Natural killer cell treated with Interleukin-12 subunit alpha and Interleukin-12 subunit beta and Interleukin-15 and Interleukin-18, amount 100 ng/mL, for 72 hours (primary cell): ENCODE data around the gene VTI1B. TPM values are rescaled to one million over a fixed set of nuclear protein-coding genes. Genes with fewer than 3 reads are reported as not detected.

Experiments
- ATAC-seq, 2 donors: fragments of 150-1000 bp; cut with Tn5 transposase in 1 of 2; sonication (Bioruptor Pico), chemical (Tn5 transposase) in 1 of 2; 2 replicates each; pipeline ENCODE4 v1.10.0; 2021
- DNase-seq: peaks from one replicate; pipeline ENCODE4 v3.0.0; 2022; ENCODE audit warnings: low spot score
- H3K27ac Mint-ChIP-seq, 2 donors: 1 replicate in 1 of 2; 2 replicates in 1 of 2; pipeline ENCODE4 v1.8.0; 2022; ENCODE audit warnings: mixed read lengths in 2 of 2, mild to moderate bottlenecking in 1 of 2, moderate library complexity in 1 of 2
- H3K27me3 Mint-ChIP-seq, 2 donors: 1 replicate in 1 of 2; 2 replicates in 1 of 2; pipeline ENCODE4 v1.8.0; 2022; ENCODE audit warnings: mixed read lengths in 2 of 2
- H3K36me3 Mint-ChIP-seq: one replicate; pipeline ENCODE4 v1.8.0; 2022; ENCODE audit warnings: mixed read lengths
- H3K4me1 Mint-ChIP-seq, 2 donors: 1 replicate in 1 of 2; 2 replicates in 1 of 2; pipeline ENCODE4 v1.8.0; 2022; ENCODE audit warnings: low read depth in 2 of 2, mixed read lengths in 2 of 2, mild to moderate bottlenecking in 1 of 2
- H3K4me3 Mint-ChIP-seq: one replicate; pipeline ENCODE4 v1.8.0; 2022; ENCODE audit warnings: mixed read lengths
- H3K9me3 Mint-ChIP-seq: 2 replicates; pipeline ENCODE4 v1.8.0; 2022; ENCODE audit warnings: mixed read lengths
- total RNA-seq, 2 donors: library from RNA; stranded (reverse); gene quantifications; one replicate each; pipeline ENCODE4 v1.2.3, GENCODE V29; 2022

The VTI1B gene
- total RNA-seq, 2 donors from 2014 or later = 73.5 to 76.6 TPM

DNA sequence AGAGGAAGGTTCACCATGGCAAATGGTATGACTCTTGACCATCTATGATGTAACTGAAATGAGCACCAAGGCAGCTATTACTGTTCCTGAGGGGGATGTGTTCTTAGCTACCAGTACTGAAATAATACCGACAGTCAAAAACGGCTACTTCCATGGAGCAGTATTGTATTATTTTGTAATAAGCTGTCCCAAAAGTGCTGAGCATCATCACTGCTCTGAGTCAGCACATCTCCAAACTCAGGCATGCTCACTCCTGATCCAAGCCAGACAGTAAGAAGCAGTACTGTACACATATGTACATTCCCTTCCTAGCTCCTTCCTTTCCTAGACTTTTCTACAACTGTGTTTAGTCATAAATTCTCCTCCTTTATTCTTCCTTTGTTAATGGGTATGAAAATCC lies 8.6 kb downstream of the VTI1B start:
- ATAC-seq = no peak
- H3K36me3 Mint-ChIP-seq = no peaks in the 10 kb centered on the region
- no peak for DNase-seq
- no peak overlapping the region for H3K4me3 Mint-ChIP-seq
- peak overlapping the region; percentile 56 to 90 for H3K27ac Mint-ChIP-seq
- peaks cover 47 to 50% of the 10 kb centered on the region in 2 donors for H3K4me1 Mint-ChIP-seq
- no peaks in the 10 kb centered on the region for H3K27me3 Mint-ChIP-seq
- H3K9me3 Mint-ChIP-seq = no peaks in the 10 kb centered on the region

DNA sequence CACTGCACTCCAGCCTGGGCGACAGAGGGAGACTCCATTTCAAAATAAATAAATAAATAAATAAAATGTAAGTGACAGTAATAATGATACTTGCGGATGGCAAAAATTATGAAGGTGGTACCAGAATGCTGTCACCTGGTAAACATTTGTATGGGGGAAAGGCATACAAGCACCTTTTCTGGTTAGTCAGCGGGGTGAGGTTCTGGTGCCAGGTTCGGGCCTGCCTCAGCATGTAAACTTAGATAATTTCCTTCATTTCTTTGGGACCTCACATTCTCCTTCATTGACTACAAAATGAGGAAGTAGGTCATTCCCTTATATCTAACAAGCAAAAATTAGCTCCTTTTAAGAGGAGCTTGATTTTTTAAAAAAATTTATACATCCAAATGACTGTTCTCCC lies 10.8 kb downstream of the VTI1B start:
- peak overlapping the region; percentile 8 to 84 for H3K27ac Mint-ChIP-seq
- ATAC-seq = no peak

DNA sequence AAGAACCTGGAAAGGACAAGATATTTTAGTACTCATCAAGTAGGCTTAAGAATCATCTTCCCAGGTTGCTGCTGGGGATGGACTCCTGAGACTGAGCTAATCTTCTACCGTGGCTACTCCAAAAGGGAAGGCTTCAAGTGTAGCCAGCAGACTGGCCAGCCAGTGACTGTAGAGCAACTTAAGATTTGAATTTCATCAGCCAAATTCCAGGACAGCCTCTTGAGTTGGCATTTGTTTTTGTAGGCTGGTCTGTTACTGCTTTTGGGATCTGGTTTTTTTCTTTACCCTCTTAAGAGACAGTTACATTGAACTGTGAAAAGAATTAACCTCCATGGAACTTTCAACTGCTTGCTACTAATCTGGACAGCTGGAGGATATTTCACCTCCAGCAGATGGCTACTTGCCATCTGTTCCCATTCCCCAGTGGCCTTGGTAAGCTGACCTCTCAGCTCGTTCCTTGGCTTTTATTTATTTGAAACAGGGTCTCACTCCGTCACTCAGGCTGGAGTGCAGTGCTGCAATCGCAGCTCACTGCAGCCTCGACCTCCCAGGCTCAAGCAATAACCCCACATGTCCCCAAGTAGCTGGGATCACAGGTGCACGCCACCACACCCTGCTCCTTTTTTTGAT lies 20.7 kb downstream of the VTI1B start:
- no peak overlapping the region for H3K27ac Mint-ChIP-seq
- peaks cover 28% of the 10 kb centered on the region for H3K36me3 Mint-ChIP-seq
- DNase-seq (no peak), ATAC-seq (no peak)
- H3K4me3 Mint-ChIP-seq = no peak overlapping the region
- H3K9me3 Mint-ChIP-seq = no peaks in the 10 kb centered on the region
- H3K4me1 Mint-ChIP-seq = no peaks in the 10 kb centered on the region
- H3K27me3 Mint-ChIP-seq = no peaks in the 10 kb centered on the region

More for the DNA sequence above, 10.8 kb downstream of the VTI1B start:
- no peaks in the 10 kb centered on the region for H3K9me3 Mint-ChIP-seq
- H3K27me3 Mint-ChIP-seq = no peaks in the 10 kb centered on the region
- peaks cover 5% of the 10 kb centered on the region for H3K36me3 Mint-ChIP-seq
- H3K4me1 Mint-ChIP-seq = peaks cover 34 to 37% of the 10 kb centered on the region in 2 donors
- DNase-seq = no peak
- H3K4me3 Mint-ChIP-seq = no peak overlapping the region

DNA sequence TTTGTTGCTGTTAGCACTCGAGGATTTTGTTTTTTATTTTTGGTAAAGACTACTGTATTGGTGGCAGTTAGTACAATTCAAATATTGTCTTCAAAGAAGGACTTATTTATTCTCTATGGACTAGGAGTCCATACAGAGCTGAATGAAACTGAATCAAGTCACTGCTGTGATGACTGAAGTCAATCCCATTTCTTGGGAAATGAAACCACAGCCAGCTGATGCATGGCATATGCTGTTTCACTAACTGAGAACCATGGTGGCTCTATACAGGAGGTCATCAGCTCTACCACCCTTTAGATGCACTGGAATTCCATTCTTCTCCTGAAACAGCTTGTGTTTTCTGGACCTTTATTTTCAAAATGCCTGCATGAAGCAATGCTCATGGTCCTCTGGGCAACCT lies 22.2 kb downstream of the VTI1B start:
- H3K36me3 Mint-ChIP-seq = peaks cover 24% of the 10 kb centered on the region

DNA sequence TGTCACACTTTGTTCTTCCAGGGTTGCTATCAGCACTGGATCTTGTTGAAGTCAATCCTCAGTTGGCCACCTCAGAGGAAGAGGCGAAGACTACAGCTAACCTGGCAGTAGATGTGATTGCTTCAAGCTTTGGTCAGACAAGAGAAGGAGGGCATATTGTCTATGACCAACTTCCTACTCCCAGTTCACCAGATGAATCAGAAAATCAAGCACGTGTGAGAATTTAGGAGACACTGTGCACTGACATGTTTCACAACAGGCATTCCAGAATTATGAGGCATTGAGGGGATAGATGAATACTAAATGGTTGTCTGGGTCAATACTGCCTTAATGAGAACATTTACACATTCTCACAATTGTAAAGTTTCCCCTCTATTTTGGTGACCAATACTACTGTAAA lies 23.7 kb downstream of the VTI1B start:
- H3K36me3 Mint-ChIP-seq = peaks cover 18% of the 10 kb centered on the region
- no peak for DNase-seq
- H3K9me3 Mint-ChIP-seq = no peaks in the 10 kb centered on the region
- no peak overlapping the region for H3K27ac Mint-ChIP-seq
- no peaks in the 10 kb centered on the region for H3K27me3 Mint-ChIP-seq
- no peak for ATAC-seq
- no peaks in the 10 kb centered on the region for H3K4me1 Mint-ChIP-seq
- no peak overlapping the region for H3K4me3 Mint-ChIP-seq

More for the DNA sequence above, 22.2 kb downstream of the VTI1B start:
- H3K9me3 Mint-ChIP-seq = no peaks in the 10 kb centered on the region
- DNase-seq (no peak), ATAC-seq (no peak)
- H3K27me3 Mint-ChIP-seq = no peaks in the 10 kb centered on the region
- H3K4me3 Mint-ChIP-seq = no peak overlapping the region
- no peak overlapping the region for H3K27ac Mint-ChIP-seq
- no peaks in the 10 kb centered on the region for H3K4me1 Mint-ChIP-seq

DNA sequence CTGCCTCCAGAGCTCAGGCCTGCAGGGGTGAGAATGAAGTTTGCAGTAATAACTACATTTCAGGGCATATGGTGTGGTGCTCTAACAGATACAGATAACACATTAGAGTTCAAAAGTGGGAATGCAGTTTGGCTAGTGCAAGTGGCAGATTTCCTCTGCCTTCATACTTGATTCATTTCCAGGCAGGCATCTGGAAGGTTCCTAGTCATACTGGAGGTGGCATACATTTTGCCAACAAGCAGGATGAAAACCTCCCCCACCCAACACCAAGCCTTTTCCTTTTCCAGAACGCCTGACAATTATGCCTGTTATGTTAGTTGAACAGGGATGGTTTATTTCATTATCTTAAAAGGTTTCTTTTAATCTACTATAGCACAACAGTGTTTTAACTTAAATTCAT lies 24.3 kb downstream of the VTI1B start:
- H3K4me3 Mint-ChIP-seq = no peak overlapping the region
- H3K27me3 Mint-ChIP-seq = no peaks in the 10 kb centered on the region
- no peaks in the 10 kb centered on the region for H3K4me1 Mint-ChIP-seq
- H3K9me3 Mint-ChIP-seq = no peaks in the 10 kb centered on the region
- DNase-seq = no peak
- ATAC-seq = no peak
- no peak overlapping the region for H3K27ac Mint-ChIP-seq
- H3K36me3 Mint-ChIP-seq = peaks cover 18% of the 10 kb centered on the region

DNA sequence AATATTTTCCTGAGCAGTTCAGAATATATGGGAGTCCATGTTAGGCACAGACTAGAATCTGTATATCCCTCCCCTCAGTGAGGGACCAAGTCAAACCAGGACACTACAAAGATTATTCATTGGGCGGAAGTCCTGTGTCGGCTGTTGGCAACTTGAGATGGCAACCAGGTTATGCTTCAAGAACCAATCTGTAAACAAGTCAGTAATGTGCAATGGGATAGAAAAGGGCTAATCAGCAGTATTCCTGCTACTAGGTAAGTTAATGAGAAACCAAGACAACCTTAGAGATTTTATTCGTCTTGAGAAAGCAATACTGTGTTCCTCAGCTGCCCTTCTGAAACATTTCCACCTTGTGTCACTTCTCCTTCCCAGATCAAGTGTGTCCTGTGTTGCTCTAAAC lies 28.3 kb downstream of the VTI1B start:
- Mint-ChIP-seq H3K36me3 (peaks cover 13% of the 10 kb centered on the region), H3K27ac (no peak overlapping the region), H3K4me3 (no peak overlapping the region), H3K27me3 (no peaks in the 10 kb centered on the region), H3K4me1 (peaks cover 3 to 7% of the 10 kb centered on the region in 2 donors), H3K9me3 (no peaks in the 10 kb centered on the region)
- ATAC-seq (no peak), DNase-seq (no peak)

DNA sequence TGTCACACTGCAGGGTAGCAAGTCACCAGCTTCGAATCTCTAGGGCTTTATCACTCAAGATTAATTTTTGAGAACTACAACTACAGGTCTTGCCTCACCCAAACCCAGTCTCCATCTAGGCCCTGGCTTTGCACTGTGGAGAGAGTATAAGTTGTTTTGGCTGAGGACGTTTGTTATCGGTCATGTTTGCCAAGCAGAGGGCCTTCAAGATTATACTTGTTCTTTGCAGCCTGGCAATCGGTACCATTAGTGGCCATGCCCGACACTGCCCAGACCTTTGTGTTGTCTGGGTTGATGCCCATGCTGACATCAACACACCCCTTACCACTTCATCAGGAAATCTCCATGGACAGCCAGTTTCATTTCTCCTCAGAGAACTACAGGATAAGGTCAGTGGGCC lies 29.0 kb downstream of the VTI1B start:
- ATAC-seq (no peak), DNase-seq (no peak)
- no peak overlapping the region for H3K27ac Mint-ChIP-seq
- H3K4me1 Mint-ChIP-seq = peaks cover 3 to 7% of the 10 kb centered on the region in 2 donors
- H3K4me3 Mint-ChIP-seq = no peak overlapping the region
- no peaks in the 10 kb centered on the region for H3K27me3 Mint-ChIP-seq
- H3K36me3 Mint-ChIP-seq = peaks cover 10% of the 10 kb centered on the region
- no peaks in the 10 kb centered on the region for H3K9me3 Mint-ChIP-seq

DNA sequence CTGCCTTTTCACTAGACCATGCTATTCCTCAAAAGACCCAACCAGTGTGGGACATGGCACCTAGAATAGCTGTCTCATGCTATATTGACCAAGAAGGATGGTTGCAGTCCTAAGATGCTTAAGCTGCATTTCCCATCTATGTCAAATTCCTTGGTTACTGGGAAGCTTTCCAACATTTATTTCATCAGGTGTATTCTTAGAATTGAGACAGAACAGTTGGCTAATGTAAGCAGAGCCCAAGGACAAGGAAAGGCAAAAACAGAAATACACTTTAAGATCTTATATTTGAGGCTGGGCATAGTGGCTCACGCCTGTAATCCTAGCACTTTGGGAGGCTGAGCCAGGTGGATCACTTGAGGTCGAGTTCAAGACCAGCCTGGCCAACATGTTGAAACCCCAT lies 30.0 kb downstream of the VTI1B start:
- ATAC-seq (no peak), DNase-seq (no peak)
- Mint-ChIP-seq H3K9me3 (no peaks in the 10 kb centered on the region), H3K27me3 (no peaks in the 10 kb centered on the region), H3K27ac (peak overlapping the region; percentile 14 to 42), H3K36me3 (peaks cover 3% of the 10 kb centered on the region), H3K4me3 (no peak overlapping the region), H3K4me1 (peaks cover 3 to 7% of the 10 kb centered on the region in 2 donors)

DNA sequence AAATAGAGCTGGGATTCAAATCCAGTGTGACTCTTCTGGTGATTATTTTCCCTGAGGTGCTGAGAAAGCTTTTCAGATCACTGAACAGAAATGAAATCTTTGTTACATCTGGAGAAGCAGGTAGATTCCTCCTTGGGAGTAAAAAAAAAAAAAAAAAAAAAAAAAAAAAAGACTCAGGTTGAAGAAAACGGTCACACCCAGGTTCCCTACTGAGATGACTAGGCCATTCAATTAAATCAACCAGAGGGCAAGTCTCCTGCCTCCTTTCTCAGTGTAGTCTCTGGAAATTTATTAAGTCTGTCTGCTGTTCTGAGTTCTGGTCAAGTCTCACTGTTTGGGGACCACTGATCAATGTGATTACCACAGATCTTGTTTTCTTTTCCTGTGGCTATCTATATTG lies 30.7 kb downstream of the VTI1B start:
- Mint-ChIP-seq H3K36me3 (no peaks in the 10 kb centered on the region), H3K4me1 (peaks cover 3 to 7% of the 10 kb centered on the region in 2 donors), H3K27ac (peak overlapping the region; percentile 14 to 42), H3K27me3 (no peaks in the 10 kb centered on the region), H3K4me3 (no peak overlapping the region), H3K9me3 (no peaks in the 10 kb centered on the region)
- ATAC-seq (no peak), DNase-seq (no peak)

DNA sequence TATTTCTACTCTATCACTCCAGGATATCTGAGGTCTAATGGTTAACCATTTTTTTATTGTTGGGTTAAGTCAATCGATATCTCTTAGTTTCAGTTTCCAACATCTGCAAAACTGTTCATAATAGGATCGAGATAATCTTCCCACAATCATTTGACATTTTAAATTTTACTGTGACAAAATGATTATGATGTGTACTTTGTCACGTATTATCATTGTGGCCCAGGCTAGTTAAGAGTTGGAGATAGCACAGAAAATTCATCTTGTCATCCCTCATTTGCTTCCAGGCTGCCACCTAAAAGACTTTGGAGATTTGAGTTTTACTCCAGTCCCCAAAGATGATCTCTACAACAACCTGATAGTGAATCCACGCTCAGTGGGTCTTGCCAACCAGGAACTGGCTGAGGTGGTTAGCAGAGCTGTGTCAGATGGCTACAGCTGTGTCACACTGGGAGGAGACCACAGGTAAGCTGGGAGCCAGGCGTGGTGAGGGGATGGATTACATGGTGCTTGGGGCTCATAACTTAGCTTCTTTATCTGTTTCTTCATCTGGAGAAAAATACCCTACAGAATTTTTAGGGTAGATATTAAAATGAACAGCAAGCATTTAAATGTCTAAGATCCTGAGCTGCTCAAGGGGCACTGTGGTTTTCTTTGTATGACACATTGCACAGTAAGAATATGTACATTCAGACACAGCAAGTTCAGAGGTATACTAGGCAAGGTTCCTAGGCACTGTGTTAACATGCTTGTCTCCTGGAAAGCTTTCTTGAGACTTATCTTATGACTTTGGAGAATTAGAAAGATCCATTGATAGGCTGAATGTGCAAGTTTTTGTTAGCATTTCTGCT lies 32.3 kb downstream of the VTI1B start:
- no peaks in the 10 kb centered on the region for H3K36me3 Mint-ChIP-seq
- no peaks in the 10 kb centered on the region for H3K9me3 Mint-ChIP-seq
- H3K4me3 Mint-ChIP-seq = no peak overlapping the region
- peak overlapping the region in 1 of 2 donors; percentile 76 for H3K27ac Mint-ChIP-seq
- H3K27me3 Mint-ChIP-seq = no peaks in the 10 kb centered on the region
- DNase-seq (no peak), ATAC-seq (no peak)
- H3K4me1 Mint-ChIP-seq = peaks cover 3 to 7% of the 10 kb centered on the region in 2 donors

DNA sequence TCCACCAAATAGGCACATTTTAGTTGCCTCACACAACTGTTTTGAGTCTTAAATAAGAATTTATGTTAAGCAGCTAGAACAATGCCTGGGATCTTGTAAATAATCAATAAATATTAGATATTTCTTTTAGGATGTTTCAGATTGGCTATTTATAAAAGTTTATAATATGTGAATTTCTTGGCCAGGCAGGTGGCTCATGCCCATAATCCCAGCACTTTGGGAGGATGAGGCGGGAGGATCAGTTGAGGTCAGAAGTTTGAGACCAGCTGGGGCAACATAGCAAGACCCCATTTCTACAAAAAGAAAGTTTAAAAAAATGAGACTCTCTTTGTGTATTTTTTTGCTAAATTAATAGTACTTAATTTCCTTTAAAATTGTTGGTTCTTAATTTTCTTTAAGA lies 33.0 kb downstream of the VTI1B start:
- Mint-ChIP-seq H3K27ac (no peak overlapping the region), H3K9me3 (no peaks in the 10 kb centered on the region), H3K4me3 (no peak overlapping the region), H3K4me1 (peaks cover 3 to 7% of the 10 kb centered on the region in 2 donors), H3K27me3 (no peaks in the 10 kb centered on the region), H3K36me3 (no peaks in the 10 kb centered on the region)
- ATAC-seq = no peak
- no peak for DNase-seq

DNA sequence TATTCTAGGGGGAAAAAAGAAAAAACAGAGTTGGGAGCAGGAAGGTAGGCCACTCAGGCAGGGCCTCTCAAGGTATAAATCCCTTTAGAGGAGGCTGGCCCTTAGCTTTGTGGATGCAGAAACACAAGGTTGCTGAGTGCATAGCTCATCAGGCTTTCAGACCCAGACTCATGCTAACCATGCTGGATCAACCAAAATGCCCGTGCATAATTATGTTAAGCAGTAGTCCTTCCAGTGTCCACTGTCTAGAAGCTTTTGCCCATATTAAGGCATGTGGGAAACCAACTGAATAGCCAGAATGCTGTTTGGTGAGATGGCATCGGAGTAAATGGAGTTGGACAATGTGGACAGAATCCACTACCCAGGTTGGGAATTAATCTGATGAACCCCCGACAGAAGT lies 35.8 kb downstream of the VTI1B start:
- ATAC-seq (no peak), DNase-seq (no peak)
- Mint-ChIP-seq H3K4me3 (no peak overlapping the region), H3K36me3 (no peaks in the 10 kb centered on the region), H3K27ac (no peak overlapping the region), H3K4me1 (peaks cover 3 to 7% of the 10 kb centered on the region in 2 donors), H3K9me3 (no peaks in the 10 kb centered on the region), H3K27me3 (no peaks in the 10 kb centered on the region)

DNA sequence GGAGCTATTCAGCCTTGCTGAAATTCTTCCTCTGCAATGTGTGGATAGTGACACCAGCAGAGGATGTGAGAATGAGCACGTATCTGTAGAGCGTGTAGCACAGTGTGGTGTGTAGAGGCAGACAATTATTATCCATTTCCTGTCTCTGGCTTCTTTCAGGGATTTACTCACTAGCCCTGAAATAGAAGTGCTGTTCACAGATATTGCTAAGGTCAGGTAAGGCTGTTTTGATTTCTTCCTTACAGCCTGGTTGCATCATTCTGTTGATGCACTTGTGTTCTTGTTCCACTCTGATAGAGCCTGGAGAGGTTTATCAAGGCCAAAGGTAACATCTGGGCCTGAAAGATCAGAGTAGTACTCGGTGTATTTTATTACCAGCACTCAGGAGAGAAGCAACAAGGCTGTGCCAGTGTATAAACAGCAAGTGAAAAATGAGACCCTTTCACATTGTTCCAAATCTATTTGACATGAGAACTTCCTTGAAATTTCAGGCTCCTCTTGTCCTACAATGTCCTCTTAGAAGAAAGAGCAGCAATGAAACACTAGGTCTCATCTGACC lies 38.0 kb downstream of the VTI1B start:
- DNase-seq (no peak), ATAC-seq (peak in 1 of 2 donors; percentile 46)
- no peaks in the 10 kb centered on the region for H3K4me1 Mint-ChIP-seq
- no peaks in the 10 kb centered on the region for H3K9me3 Mint-ChIP-seq
- no peak overlapping the region for H3K4me3 Mint-ChIP-seq
- no peak overlapping the region for H3K27ac Mint-ChIP-seq
- no peaks in the 10 kb centered on the region for H3K27me3 Mint-ChIP-seq
- H3K36me3 Mint-ChIP-seq = no peaks in the 10 kb centered on the region
